Astrocyte (in vitro differentiated cells and primary cell): ENCODE results near the gene REXO1.

Source experiments
- CTCF ChIP-seq: IDR thresholded peaks from 2 replicates; pipeline ENCODE4 v1.5.1; 2011; ENCODE audit warnings: low read depth, mild to moderate bottlenecking, inconsistent platforms, low read length, moderate library complexity; ENCODE audit not compliant: insufficient read depth
- EZH2 ChIP-seq: IDR thresholded peaks from 2 replicates; pipeline ENCODE4 v1.6.1; 2012; ENCODE audit warnings: mild to moderate bottlenecking, low read length, inconsistent platforms; ENCODE audit not compliant: insufficient read depth

GRCh38 chr19:1861599-1862031, 13.3 kb upstream of the REXO1 start:
- TF ChIP-seq CTCF (no peak), EZH2 (no peak)
